VCaP (cell line): ENCODE data around the gene NOP16.

Experiments used
- H3K27ac ChIP-seq: fragments of 450-650 bp; 2 replicates; pipeline ENCODE4 v1.5.1; 2017
- TF ChIP-seq, protein P1 (sequence below): fragments of 450-650 bp; conservative IDR thresholded peaks from 2 replicates; pipeline ENCODE4 v1.5.1; 2017; ENCODE audit warnings: mild to moderate bottlenecking, moderate library complexity

The NOP16 gene

DNA sequence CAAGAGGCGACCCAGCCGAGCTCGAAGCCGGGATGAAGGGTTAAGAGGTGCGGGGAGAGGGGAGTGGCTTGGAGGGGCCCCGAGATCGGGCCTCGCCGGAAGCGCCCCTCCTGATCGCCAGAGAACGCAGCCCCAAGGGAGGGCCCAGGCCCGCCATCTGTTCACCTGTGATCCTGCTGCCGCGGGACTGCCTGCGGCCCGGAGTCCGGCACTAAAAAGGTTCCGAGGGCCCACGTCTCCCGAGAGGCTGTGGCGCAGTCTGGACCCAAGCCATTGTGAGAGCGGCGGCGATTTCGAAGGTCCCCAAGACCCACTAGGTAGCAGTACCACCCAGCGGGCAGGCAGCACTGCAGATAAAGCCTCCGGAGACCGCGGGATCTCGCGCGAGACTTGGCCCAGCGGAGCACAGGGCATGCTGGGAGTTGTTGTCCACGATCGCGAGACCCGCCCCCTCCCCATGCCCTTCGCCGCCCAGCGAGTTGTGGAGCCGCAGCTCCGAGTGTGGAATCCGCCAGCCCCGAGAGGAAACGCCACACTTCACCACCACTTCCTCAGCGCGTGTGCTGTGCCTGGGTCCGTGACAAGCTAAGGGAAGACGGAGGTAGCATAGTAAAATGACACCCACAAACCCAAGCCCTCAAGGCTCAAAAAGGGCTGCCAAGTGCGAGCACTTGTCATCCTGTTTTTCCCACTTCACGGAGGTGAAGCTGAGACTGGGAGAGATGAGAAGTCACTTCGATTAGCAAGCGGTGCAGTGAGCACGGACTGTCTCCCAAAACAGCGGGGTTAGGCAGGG is 26.8 kb downstream of the NOP16 start, which contains the start of gene KIAA1191:
Gene KIAA1191 (minus strand): TSS at position 328 of the 796 bp plus-strand sequence. CDS start 2,256 bp downstream, outside the sequence.
- peak within 1 kb of the TSS; percentile 91 for H3K27ac ChIP-seq
- TF ChIP-seq, protein P1, sequence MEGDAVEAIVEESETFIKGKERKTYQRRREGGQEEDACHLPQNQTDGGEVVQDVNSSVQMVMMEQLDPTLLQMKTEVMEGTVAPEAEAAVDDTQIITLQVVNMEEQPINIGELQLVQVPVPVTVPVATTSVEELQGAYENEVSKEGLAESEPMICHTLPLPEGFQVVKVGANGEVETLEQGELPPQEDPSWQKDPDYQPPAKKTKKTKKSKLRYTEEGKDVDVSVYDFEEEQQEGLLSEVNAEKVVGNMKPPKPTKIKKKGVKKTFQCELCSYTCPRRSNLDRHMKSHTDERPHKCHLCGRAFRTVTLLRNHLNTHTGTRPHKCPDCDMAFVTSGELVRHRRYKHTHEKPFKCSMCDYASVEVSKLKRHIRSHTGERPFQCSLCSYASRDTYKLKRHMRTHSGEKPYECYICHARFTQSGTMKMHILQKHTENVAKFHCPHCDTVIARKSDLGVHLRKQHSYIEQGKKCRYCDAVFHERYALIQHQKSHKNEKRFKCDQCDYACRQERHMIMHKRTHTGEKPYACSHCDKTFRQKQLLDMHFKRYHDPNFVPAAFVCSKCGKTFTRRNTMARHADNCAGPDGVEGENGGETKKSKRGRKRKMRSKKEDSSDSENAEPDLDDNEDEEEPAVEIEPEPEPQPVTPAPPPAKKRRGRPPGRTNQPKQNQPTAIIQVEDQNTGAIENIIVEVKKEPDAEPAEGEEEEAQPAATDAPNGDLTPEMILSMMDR = peak; percentile 35

DNA sequence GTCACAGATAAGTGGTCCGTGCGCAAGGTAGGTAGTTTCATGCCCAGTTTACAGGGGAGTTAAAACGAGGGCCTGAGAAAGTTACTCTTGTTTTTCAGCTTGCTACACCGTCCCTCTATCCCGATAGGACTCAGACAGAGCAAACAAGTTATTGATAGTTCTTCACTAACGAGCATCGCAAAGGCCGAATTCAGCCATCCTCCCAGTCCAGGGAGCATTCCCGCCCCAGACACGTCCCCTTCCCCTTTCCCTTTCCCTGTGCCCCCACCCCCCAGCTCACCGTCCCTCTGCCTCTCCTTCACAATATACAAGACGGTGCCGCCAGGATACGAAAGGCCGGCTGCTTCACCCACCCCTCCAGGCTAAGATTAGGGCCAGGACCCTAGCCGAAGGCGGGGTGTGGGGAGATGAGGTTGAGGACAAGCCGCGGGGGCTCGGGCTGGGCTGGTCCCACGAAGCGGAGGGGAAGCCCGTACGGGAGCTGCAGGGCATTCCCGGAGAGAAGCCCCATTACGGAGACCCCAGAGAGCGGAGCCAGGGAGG is 27.4 kb downstream of the NOP16 start:
- TF ChIP-seq, protein P1 = no peak
- H3K27ac ChIP-seq = peak overlapping the region; percentile 91

- TF ChIP-seq, protein P1 = no peak
- H3K27ac ChIP-seq = peak overlapping the region; percentile 91
Measured at GRCh38 chr5:176359658-176360057, 28.7 kb downstream of the NOP16 start.

DNA sequence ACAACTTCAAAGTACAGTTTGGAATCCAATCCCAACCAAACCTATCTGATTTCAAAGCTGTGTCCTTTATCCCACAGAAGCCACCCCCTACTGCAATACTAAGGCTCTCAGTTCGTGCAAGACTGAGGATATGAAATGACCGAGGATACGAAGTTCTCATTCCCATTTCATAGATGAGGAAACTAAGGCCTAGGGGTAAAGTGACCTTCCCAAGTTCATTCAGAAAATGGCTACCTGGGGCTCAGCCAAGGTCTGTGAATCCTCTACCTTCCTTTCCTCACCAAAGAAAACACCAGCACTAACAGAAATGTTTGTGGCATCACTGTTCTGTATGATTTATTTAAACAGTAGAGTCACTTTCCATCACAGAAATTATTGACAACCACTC is 32.2 kb downstream of the NOP16 start:
- H3K27ac ChIP-seq = no peak overlapping the region
- TF ChIP-seq, protein P1 = no peak

DNA sequence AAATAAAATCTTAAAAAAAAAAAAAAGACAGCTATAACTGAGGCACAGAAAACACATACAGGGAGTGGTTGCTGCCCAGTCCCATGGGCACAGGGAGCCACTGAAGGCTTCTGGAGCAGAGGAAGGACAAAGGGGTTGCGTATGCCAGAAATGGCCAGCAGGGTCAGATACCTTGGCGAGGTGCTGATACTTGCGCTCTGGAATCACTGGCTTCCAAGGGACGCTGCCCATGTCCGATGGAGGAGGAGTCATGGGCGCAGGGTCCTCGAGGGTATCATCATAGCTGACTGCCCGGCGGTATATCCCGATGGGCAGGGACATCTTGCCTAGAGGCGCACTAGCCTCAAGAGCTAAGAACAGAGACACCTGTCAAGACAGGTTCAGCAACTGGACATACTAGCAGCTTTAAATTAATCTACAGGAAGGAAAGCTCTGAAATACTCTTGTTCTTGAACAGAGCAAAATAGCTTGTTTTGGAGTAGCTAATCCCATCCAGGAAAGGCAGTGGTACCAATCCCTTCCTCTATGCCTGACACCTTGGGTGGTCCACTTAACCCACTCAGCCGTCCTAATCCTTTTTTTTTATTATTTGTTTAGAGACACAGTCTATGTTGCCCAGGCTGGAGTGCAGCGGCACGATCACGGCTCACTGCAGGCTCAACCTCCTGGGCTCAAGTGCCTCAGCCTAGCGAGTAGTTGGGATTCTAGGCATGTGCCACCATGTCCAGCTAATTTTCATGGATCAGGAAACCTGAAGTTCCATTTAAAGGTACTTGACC is 32.8 kb downstream of the NOP16 start:
- H3K27ac ChIP-seq = no peak overlapping the region

GRCh38 chr5:176353533-176353932 is 34.9 kb downstream of the NOP16 start:
- TF ChIP-seq, protein P1 = no peak
- no peak overlapping the region for H3K27ac ChIP-seq

More for the DNA sequence above, 32.8 kb downstream of the NOP16 start:
- TF ChIP-seq, protein P1 = no peak
